Central memory CD8-positive, alpha-beta T cell (primary cell): ENCODE results near the gene KLKB1.

Experiments used
- ATAC-seq: fragments of 150-1000 bp; cut with Tn5 transposase; replicated peaks from 2 replicates; pipeline ENCODE4 v1.10.0; 2022; ENCODE audit warnings: mild to moderate bottlenecking, moderate FRiP score, moderate number of reproducible peaks; ENCODE audit not compliant: poor library complexity, severe bottlenecking; ENCODE audit errors: extremely low read depth
- DNase-seq, 2 donors: peaks; one replicate each; pipeline ENCODE4 v3.0.0; 2021; ENCODE audit warnings: low spot score in 2 of 2
- H3K27ac Mint-ChIP-seq: one replicate; pipeline ENCODE4 v1.8.0; 2022; ENCODE audit warnings: low read depth, mild to moderate bottlenecking, moderate library complexity, mixed read lengths
- H3K27me3 Mint-ChIP-seq: one replicate; pipeline ENCODE4 v1.8.0; 2022; ENCODE audit warnings: mixed read lengths
- H3K36me3 Mint-ChIP-seq: one replicate; pipeline ENCODE4 v1.8.0; 2022; ENCODE audit warnings: mild to moderate bottlenecking, moderate library complexity, mixed read lengths; ENCODE audit not compliant: insufficient read depth
- H3K4me1 Mint-ChIP-seq: one replicate; pipeline ENCODE4 v1.8.0; 2022; ENCODE audit warnings: mixed read lengths
- H3K4me3 Mint-ChIP-seq: one replicate; pipeline ENCODE4 v1.8.0; 2022; ENCODE audit warnings: mild to moderate bottlenecking, moderate library complexity, mixed read lengths
- H3K9me3 Mint-ChIP-seq: one replicate; pipeline ENCODE4 v1.8.0; 2022; ENCODE audit warnings: mixed read lengths

KLKB1 gene

DNA sequence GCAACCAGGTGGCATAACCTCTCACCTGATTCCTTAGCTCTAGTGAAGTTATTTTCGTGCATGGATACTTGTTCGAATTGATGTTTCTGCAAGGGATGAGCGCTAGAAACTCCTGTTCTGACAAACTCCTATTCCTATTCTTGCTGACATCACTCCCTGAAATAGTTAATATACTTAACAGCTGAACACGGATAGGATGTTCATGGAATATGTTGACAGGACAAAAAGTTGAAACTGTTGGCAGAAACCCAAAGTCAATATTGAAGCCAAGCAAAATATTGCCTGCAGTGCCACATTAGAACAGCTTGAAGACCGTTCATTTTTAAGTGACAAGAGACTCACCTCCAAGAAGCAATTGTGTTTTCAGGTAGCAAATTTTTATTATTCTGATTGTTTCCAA lies at the start of gene KLKB1:
TSS of gene KLKB1 (plus strand) at position 287 of the 400 bp plus-strand sequence. CDS start 689 bp downstream, outside the sequence.
- peaks cover 13% of the 10 kb centered on the region for H3K9me3 Mint-ChIP-seq
- no peaks in the 10 kb centered on the region for H3K36me3 Mint-ChIP-seq
- ATAC-seq: no peak
- no peak for DNase-seq
- H3K4me3 Mint-ChIP-seq: no peak within 1 kb of the TSS
- peaks cover 12% of the 10 kb centered on the region for H3K27me3 Mint-ChIP-seq
- no peak within 1 kb of the TSS for H3K27ac Mint-ChIP-seq
- no peaks in the 10 kb centered on the region for H3K4me1 Mint-ChIP-seq

GRCh38 chr4:186188107-186188506 lies 39.2 kb upstream of the KLKB1 start:
- no peak for DNase-seq
- no peak for ATAC-seq
- H3K36me3 Mint-ChIP-seq: peaks cover 13% of the 10 kb centered on the region
- H3K27me3 Mint-ChIP-seq: peaks cover 25% of the 10 kb centered on the region
- no peaks in the 10 kb centered on the region for H3K9me3 Mint-ChIP-seq
- peaks cover 28% of the 10 kb centered on the region for H3K4me1 Mint-ChIP-seq
- no peak overlapping the region for H3K4me3 Mint-ChIP-seq
- H3K27ac Mint-ChIP-seq: no peak overlapping the region

GRCh38 chr4:186189656-186190055 lies 37.7 kb upstream of the KLKB1 start:
- Mint-ChIP-seq H3K27me3 (peaks cover 10% of the 10 kb centered on the region), H3K4me1 (peaks cover 31% of the 10 kb centered on the region), H3K27ac (peak overlapping the region; percentile 93), H3K36me3 (peaks cover 15% of the 10 kb centered on the region), H3K4me3 (peak overlapping the region; percentile 86), H3K9me3 (no peaks in the 10 kb centered on the region)
- ATAC-seq (no peak), DNase-seq (no peak)

GRCh38 chr4:186190581-186191199 lies 36.6 kb upstream of the KLKB1 start:
- Mint-ChIP-seq H3K27ac (peak overlapping the region; percentile 93), H3K27me3 (no peaks in the 10 kb centered on the region)

DNA sequence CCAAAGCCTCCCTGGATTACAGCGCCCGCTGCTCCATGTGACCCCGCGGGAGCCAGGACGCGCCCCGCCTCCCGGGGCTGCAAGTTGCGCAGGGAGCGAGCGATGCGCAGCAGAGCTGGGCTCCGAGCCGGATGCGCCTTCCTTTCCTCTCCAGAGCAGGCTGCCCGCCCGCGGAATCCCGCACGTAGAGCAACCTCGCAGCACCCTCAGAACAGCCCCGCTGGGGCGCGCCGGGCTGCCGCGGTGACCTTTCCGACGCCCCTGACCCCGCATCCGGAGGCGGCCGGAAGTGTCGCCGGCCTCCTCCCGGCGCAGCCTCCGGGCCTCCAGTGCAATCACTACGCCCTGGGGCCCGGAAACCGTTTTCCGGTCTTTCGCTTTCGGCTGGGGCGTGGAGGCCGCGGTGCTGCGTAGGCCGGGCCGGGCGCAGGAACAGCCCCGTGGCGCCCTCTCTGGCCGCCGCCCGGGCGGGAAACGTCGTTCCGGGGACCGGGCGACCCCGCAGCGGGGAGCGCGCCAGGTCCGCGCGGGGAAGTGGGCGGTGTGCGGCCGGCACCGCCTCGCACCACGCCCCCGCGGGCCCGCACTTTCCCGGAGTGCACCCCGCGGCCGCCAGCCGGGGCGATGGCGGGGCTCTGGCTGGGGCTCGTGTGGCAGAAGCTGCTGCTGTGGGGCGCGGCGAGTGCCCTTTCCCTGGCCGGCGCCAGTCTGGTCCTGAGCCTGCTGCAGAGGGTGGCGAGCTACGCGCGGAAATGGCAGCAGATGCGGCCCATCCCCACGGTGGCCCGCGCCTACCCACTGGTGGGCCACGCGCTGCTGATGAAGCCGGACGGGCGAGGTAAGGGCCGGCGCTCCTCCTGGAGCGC lies 35.9 kb upstream of the KLKB1 start, which contains the start of gene CYP4V2:
TSS of gene CYP4V2 (plus strand) at position 368 of the 866 bp plus-strand sequence. CDS start at position 625, 257 bp downstream.
- Mint-ChIP-seq H3K27ac (peak within 1 kb of the TSS; percentile 93), H3K27me3 (no peaks in the 10 kb centered on the region), H3K4me1 (peaks cover 44% of the 10 kb centered on the region), H3K36me3 (peaks cover 23% of the 10 kb centered on the region), H3K9me3 (no peaks in the 10 kb centered on the region), H3K4me3 (peak within 1 kb of the TSS; percentile 86)
- ATAC-seq (peak; percentile 83), DNase-seq (peak; percentile 75 to 76)

More at GRCh38 chr4:186190581-186191199, 36.6 kb upstream of the KLKB1 start:
- peak; percentile 40 for ATAC-seq
- peaks cover 36% of the 10 kb centered on the region for H3K4me1 Mint-ChIP-seq
- DNase-seq: peak; percentile 28 to 37
- peak overlapping the region; percentile 86 for H3K4me3 Mint-ChIP-seq
- no peaks in the 10 kb centered on the region for H3K9me3 Mint-ChIP-seq
- H3K36me3 Mint-ChIP-seq: peaks cover 23% of the 10 kb centered on the region

DNA sequence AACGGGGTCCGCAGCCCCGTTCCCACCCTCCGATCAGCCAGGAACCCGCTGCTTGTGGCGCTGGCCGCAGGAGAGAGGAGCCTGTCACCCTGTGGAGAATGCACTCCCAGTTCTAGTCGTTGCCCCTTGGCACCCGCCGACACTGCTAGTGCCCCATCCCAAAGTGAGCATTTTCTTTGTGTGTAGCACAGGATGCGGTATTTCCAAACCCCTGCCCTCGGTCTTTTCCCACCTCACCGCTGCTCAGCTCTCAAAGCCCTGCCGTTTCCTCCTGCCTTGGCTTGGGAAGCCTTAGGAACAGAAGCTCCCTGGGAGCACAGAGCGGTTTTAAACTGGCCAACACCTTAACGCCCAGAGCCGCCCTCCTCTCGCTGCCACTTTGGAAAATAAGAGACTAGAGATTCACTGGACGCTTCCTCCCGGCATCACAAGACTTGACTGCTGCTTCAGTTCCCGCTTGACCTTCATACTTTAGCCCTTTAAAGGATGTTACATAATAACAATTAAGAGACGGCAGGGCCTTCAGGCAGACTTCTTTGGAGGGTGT lies 35.2 kb upstream of the KLKB1 start:
- peak overlapping the region; percentile 86 for H3K4me3 Mint-ChIP-seq
- peaks cover 23% of the 10 kb centered on the region for H3K36me3 Mint-ChIP-seq
- ATAC-seq (peak; percentile 23), DNase-seq (peak in 1 of 2 donors; percentile 16)
- peak overlapping the region; percentile 93 for H3K27ac Mint-ChIP-seq
- peaks cover 48% of the 10 kb centered on the region for H3K4me1 Mint-ChIP-seq
- H3K9me3 Mint-ChIP-seq: no peaks in the 10 kb centered on the region
- no peaks in the 10 kb centered on the region for H3K27me3 Mint-ChIP-seq

GRCh38 chr4:186193851-186194250 lies 33.5 kb upstream of the KLKB1 start:
- peaks cover 55% of the 10 kb centered on the region for H3K4me1 Mint-ChIP-seq
- H3K27me3 Mint-ChIP-seq: no peaks in the 10 kb centered on the region
- no peak overlapping the region for H3K4me3 Mint-ChIP-seq
- H3K27ac Mint-ChIP-seq: no peak overlapping the region
- H3K9me3 Mint-ChIP-seq: no peaks in the 10 kb centered on the region
- no peak for ATAC-seq
- no peak for DNase-seq
- H3K36me3 Mint-ChIP-seq: peaks cover 23% of the 10 kb centered on the region

- H3K27ac Mint-ChIP-seq: no peak overlapping the region
- H3K4me1 Mint-ChIP-seq: peaks cover 38% of the 10 kb centered on the region
- no peak overlapping the region for H3K4me3 Mint-ChIP-seq
- DNase-seq (no peak), ATAC-seq (no peak)
- H3K36me3 Mint-ChIP-seq: peaks cover 19% of the 10 kb centered on the region
- H3K9me3 Mint-ChIP-seq: no peaks in the 10 kb centered on the region
- no peaks in the 10 kb centered on the region for H3K27me3 Mint-ChIP-seq
These were observed 31.2 kb upstream of the KLKB1 start for GRCh38 chr4:186196063-186196462.

GRCh38 chr4:186200516-186200915 lies 26.8 kb upstream of the KLKB1 start:
- no peak for ATAC-seq
- no peak overlapping the region for H3K4me3 Mint-ChIP-seq
- DNase-seq: no peak
- peaks cover 2% of the 10 kb centered on the region for H3K36me3 Mint-ChIP-seq
- no peak overlapping the region for H3K27ac Mint-ChIP-seq
- peaks cover 37% of the 10 kb centered on the region for H3K4me1 Mint-ChIP-seq
- H3K27me3 Mint-ChIP-seq: no peaks in the 10 kb centered on the region
- no peaks in the 10 kb centered on the region for H3K9me3 Mint-ChIP-seq

- no peak for ATAC-seq
- Mint-ChIP-seq H3K9me3 (no peaks in the 10 kb centered on the region), H3K4me1 (peaks cover 33% of the 10 kb centered on the region), H3K36me3 (peaks cover 2% of the 10 kb centered on the region), H3K27me3 (no peaks in the 10 kb centered on the region), H3K4me3 (no peak overlapping the region), H3K27ac (no peak overlapping the region)
- no peak for DNase-seq
These were observed 26.3 kb upstream of the KLKB1 start for GRCh38 chr4:186201010-186201409.

DNA sequence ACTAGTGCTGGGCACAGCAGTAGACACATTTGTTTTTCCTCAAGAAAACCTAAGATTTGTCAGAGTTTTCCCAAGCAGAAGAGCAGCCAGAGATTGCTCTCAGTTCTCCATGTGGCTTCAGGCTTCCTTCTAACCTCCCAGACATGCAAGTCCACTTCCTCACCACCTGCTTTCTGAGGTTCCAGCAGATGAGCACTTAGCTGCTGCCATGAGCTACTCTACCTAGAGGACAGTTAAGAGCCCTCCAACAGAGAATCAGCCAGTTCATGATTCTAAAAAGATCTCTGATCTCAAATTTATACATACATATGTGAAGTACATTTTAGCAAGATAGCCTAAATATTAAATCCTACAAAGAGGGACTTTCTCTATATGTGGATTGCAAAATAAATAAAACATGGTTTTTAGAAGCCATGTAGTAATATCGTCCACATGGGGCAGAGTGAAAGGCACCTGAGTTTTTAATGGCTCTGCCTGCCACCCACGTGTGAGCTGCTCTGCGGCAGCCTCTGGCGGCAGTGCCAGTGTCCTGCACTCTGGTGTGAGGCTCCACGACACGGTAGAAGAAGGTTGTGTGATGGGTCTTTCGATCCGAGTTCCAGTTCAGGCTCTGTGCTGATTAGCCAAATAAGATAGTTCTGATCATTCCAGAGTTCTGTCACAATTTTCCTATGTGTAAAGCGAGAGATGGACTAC lies 25.6 kb upstream of the KLKB1 start:
- peaks cover 6% of the 10 kb centered on the region for H3K36me3 Mint-ChIP-seq
- H3K4me1 Mint-ChIP-seq: peaks cover 27% of the 10 kb centered on the region
- ATAC-seq: peak; percentile 73
- peak in 1 of 2 donors; percentile 39 for DNase-seq
- H3K27me3 Mint-ChIP-seq: no peaks in the 10 kb centered on the region
- peak overlapping the region; percentile 36 for H3K4me3 Mint-ChIP-seq
- peak overlapping the region; percentile 24 for H3K27ac Mint-ChIP-seq
- H3K9me3 Mint-ChIP-seq: no peaks in the 10 kb centered on the region

DNA sequence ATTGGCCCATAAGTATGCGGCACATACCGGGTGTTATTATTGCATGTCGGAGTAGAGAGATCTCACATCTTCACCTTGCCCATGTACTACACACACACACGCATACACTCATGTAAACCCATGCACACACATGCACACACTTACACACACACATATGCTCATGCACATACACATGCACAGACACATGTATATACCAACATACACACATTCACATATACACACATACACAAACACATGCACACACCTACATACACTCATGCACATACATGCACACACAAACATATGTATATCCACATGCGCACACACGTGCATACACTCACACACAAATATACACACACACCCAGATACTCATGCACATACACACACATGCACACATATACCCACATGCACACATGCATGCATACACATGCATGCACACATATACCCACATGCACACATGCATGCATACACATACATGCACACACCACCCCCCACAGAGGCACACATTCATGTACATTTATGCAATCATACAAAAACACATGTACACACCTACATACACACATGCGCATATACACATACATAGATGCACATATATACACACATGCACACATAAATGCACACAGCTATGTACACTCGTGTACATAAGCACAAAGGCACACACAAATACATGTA lies 24.7 kb upstream of the KLKB1 start:
- Mint-ChIP-seq H3K4me1 (peaks cover 21% of the 10 kb centered on the region), H3K27me3 (no peaks in the 10 kb centered on the region), H3K27ac (no peak overlapping the region), H3K4me3 (no peak overlapping the region), H3K36me3 (peaks cover 6% of the 10 kb centered on the region), H3K9me3 (no peaks in the 10 kb centered on the region)
- DNase-seq (no peak), ATAC-seq (no peak)
